Peyer's patch (tissue), 4 donors: ENCODE data around the gene SEMA3C. TPM values are rescaled to one million over a fixed set of nuclear protein-coding genes. Genes with fewer than 3 reads are reported as not detected.

Source experiments
- DNase-seq, 3 donors: peaks; one replicate each; pipeline ENCODE4 v3.0.0-alpha.2; 2017 to 2019
- H3K27ac ChIP-seq, 4 donors: fragments of 200-600 bp; sonication (generic); one replicate each; pipeline ENCODE4 v1.5.1; 2016 to 2019
- H3K27me3 ChIP-seq, 2 donors: fragments of 200-600 bp; sonication (generic); one replicate each; pipeline ENCODE4 v1.5.1; 2019
- H3K36me3 ChIP-seq, 3 donors: fragments of 200-600 bp; sonication (generic); one replicate each; pipeline ENCODE4 v1.5.1; 2016 to 2019
- H3K4me1 ChIP-seq, 4 donors: fragments of 200-600 bp; sonication (generic); one replicate each; pipeline ENCODE4 v1.5.1; 2016 to 2019
- H3K4me3 ChIP-seq, 4 donors: fragments of 200-600 bp; sonication (generic); 1 replicate in 3 of 4; 2 replicates in 1 of 4; pipeline ENCODE4 v1.5.1; 2016 to 2019; ENCODE audit warnings: mild to moderate bottlenecking in 1 of 4
- H3K9me3 ChIP-seq, 4 donors: fragments of 200-600 bp; sonication (generic); one replicate each; pipeline ENCODE4 v1.5.1; 2016 to 2019; ENCODE audit warnings: mild to moderate bottlenecking in 1 of 4
- CTCF ChIP-seq, 6 experiments: fragments of 450-650 bp in 4 of 6; fragments of 200-600 bp in 2 of 6; sonication (generic) in 1 of 6; IDR thresholded peaks; one replicate each; pipeline ENCODE4 v1.5.1; 2017 to 2019; ENCODE audit warnings: antibody characterized with exemption in 6 of 6, mild to moderate bottlenecking in 3 of 6, moderate library complexity in 1 of 6
- POLR2A ChIP-seq, 2 donors: fragments of 450-650 bp; IDR thresholded peaks; one replicate each; pipeline ENCODE4 v1.5.1; 2017; ENCODE audit warnings: antibody characterized with exemption in 2 of 2, mild to moderate bottlenecking in 2 of 2, moderate library complexity in 2 of 2
- total RNA-seq, 4 donors: library from RNA; depleted of rRNA; stranded (reverse); fragments of >200 nt; gene quantifications; one replicate each; pipeline ENCODE4 v1.1.0, GENCODE V29; 2016

Gene SEMA3C
- total RNA-seq, 4 donors from 2014 or later: 35.7 to 120 (median 56.4) TPM

- no peaks in the 10 kb centered on the region for H3K36me3 ChIP-seq
- H3K9me3 ChIP-seq: no peaks in the 10 kb centered on the region
- H3K4me3 ChIP-seq: no peak overlapping the region
- no peak for TF ChIP-seq CTCF (IDR thresholded peaks at IDR 0.05)
- no peak for TF ChIP-seq POLR2A (IDR thresholded peaks at IDR 0.05)
- no peaks in the 10 kb centered on the region for H3K27me3 ChIP-seq
- H3K4me1 ChIP-seq: no peaks in the 10 kb centered on the region
- no peak for DNase-seq
- no peak overlapping the region for H3K27ac ChIP-seq
These were observed 4.4 kb upstream of the SEMA3C start for GRCh38 chr7:80923211-80923612.

GRCh38 chr7:80922253-80923049 lies 3.6 kb upstream of the SEMA3C start:
- Histone ChIP-seq H3K9me3 (no peaks in the 10 kb centered on the region), H3K27me3 (no peaks in the 10 kb centered on the region), H3K27ac (peak overlapping the region in 1 of 4 donors; percentile 8), H3K4me1 (no peaks in the 10 kb centered on the region), H3K36me3 (no peaks in the 10 kb centered on the region), H3K4me3 (no peak overlapping the region)
- TF ChIP-seq CTCF (IDR thresholded peaks at IDR 0.05): no peak
- TF ChIP-seq POLR2A (IDR thresholded peaks at IDR 0.05): no peak
- no peak for DNase-seq

GRCh38 chr7:80921130-80921529 lies 2.3 kb upstream of the SEMA3C start:
- no peak for DNase-seq
- H3K4me3 ChIP-seq: no peak overlapping the region
- no peaks in the 10 kb centered on the region for H3K4me1 ChIP-seq
- H3K27me3 ChIP-seq: no peaks in the 10 kb centered on the region
- TF ChIP-seq POLR2A (IDR thresholded peaks at IDR 0.05): no peak
- H3K36me3 ChIP-seq: no peaks in the 10 kb centered on the region
- H3K27ac ChIP-seq: no peak overlapping the region
- no peaks in the 10 kb centered on the region for H3K9me3 ChIP-seq

GRCh38 chr7:80918399-80918798 lies 452 bp downstream of the SEMA3C start:
- TF ChIP-seq POLR2A (IDR thresholded peaks at IDR 0.05) (no peak), CTCF (IDR thresholded peaks at IDR 0.05) (no peak)
- Histone ChIP-seq H3K27me3 (no peaks in the 10 kb centered on the region), H3K9me3 (no peaks in the 10 kb centered on the region), H3K36me3 (peaks cover 0 to 5% (median 0%) of the 10 kb centered on the region in 3 donors), H3K27ac (peak overlapping the region in 3 of 4 donors; percentile 64 to 77 (median 69)), H3K4me1 (no peaks in the 10 kb centered on the region), H3K4me3 (peak overlapping the region; percentile 21 to 68 (median 44))
- no peak for DNase-seq

GRCh38 chr7:80916770-80917741 lies 1.8 kb downstream of the SEMA3C start:
- H3K9me3 ChIP-seq: no peaks in the 10 kb centered on the region
- peaks cover 0 to 5% (median 0%) of the 10 kb centered on the region in 3 donors for H3K36me3 ChIP-seq
- no peaks in the 10 kb centered on the region for H3K27me3 ChIP-seq
- peak in 3 of 6 experiments; percentile 36 to 43 (median 40) for TF ChIP-seq CTCF (IDR thresholded peaks at IDR 0.05)
- TF ChIP-seq POLR2A (IDR thresholded peaks at IDR 0.05): no peak
- no peak for DNase-seq
- H3K27ac ChIP-seq: no peak overlapping the region
- H3K4me3 ChIP-seq: peak overlapping the region in 1 of 4 donors; percentile 55
- H3K4me1 ChIP-seq: no peaks in the 10 kb centered on the region
